OCI-LY1 (cell line): ENCODE measurements around the gene LHFPL4.

Source experiments
- H2AFZ ChIP-seq: fragments of 200-600 bp; sonication (generic), shearing (Covaris generic); 2 replicates; pipeline ENCODE4 v1.6.0; 2014; ENCODE audit warnings: antibody characterized with exemption, mild to moderate bottlenecking, low read length
- H3F3A ChIP-seq: fragments of 200-600 bp; sonication (generic), shearing (Covaris generic); 2 replicates; pipeline ENCODE4 v1.6.0; 2014; ENCODE audit warnings: mild to moderate bottlenecking, antibody characterized with exemption, low read length, moderate library complexity; ENCODE audit not compliant: insufficient read depth
- H3K27ac ChIP-seq: fragments of 200-600 bp; sonication (generic); 2 replicates; pipeline ENCODE4 v1.5.1; 2014; ENCODE audit warnings: low read length, mixed run types, mild to moderate bottlenecking, low read depth; ENCODE audit not compliant: poor library complexity, severe bottlenecking
- H3K27me3 ChIP-seq: fragments of 200-600 bp; sonication (generic); 2 replicates; pipeline ENCODE4 v1.6.0; 2014; ENCODE audit warnings: antibody characterized with exemption, mild to moderate bottlenecking, low read length, moderate library complexity; ENCODE audit not compliant: insufficient read depth
- H3K36me3 ChIP-seq: fragments of 200-600 bp; sonication (generic); 2 replicates; pipeline ENCODE4 v1.6.1; 2014; ENCODE audit warnings: mild to moderate bottlenecking, antibody characterized with exemption, low read length, moderate library complexity, mixed read lengths; ENCODE audit not compliant: insufficient read depth
- H3K4me1 ChIP-seq: fragments of 200-600 bp; sonication (generic); 2 replicates; pipeline ENCODE4 v1.5.1; 2014; ENCODE audit warnings: mild to moderate bottlenecking, low read length, moderate library complexity; ENCODE audit not compliant: insufficient read depth, severe bottlenecking
- H3K4me2 ChIP-seq: fragments of 200-600 bp; sonication (generic), shearing (Covaris generic); 2 replicates; pipeline ENCODE4 v1.6.1; 2014; ENCODE audit warnings: low read length
- H3K4me3 ChIP-seq: fragments of 200-600 bp; sonication (generic); 2 replicates; pipeline ENCODE4 v1.5.1; 2014; ENCODE audit warnings: low read length, low read depth, mild to moderate bottlenecking, mixed read lengths; ENCODE audit not compliant: poor library complexity, severe bottlenecking
- H3K79me2 ChIP-seq: fragments of 200-600 bp; shearing (Covaris generic); 2 replicates; pipeline ENCODE4 v1.6.1; 2016; ENCODE audit warnings: mixed run types, low read length, mixed read lengths; ENCODE audit not compliant: insufficient read depth
- H3K9ac ChIP-seq: fragments of 200-600 bp; sonication (generic), shearing (Covaris generic); 2 replicates; pipeline ENCODE4 v1.6.1; 2014; ENCODE audit warnings: mild to moderate bottlenecking, low read length, mixed read lengths
- H3K9me2 ChIP-seq: fragments of 200-600 bp; sonication (generic), shearing (Covaris generic); 2 replicates; pipeline ENCODE4 v1.6.1; 2014; ENCODE audit warnings: low read depth, mild to moderate bottlenecking, low read length, mixed read lengths
- H3K9me3 ChIP-seq: fragments of 200-600 bp; shearing (Covaris generic); 2 replicates; pipeline ENCODE4 v1.6.1; 2014; ENCODE audit warnings: low read length, mixed read lengths
- H4K20me1 ChIP-seq: fragments of 200-600 bp; sonication (generic), shearing (Covaris generic); 2 replicates; pipeline ENCODE4 v1.6.0; 2016; ENCODE audit warnings: mild to moderate bottlenecking, low read length; ENCODE audit not compliant: insufficient read depth
- CTCF ChIP-seq: fragments of 200-600 bp; sonication (generic), shearing (Covaris generic); IDR thresholded peaks from 2 replicates; pipeline ENCODE4 v1.5.1; 2017; ENCODE audit warnings: mild to moderate bottlenecking, antibody characterized with exemption, low read length, moderate library complexity, mixed read lengths
- EZH2 ChIP-seq: fragments of 200-600 bp; sonication (generic), shearing (Covaris generic); IDR thresholded peaks from 2 replicates; pipeline ENCODE4 v1.8.0; 2017; ENCODE audit warnings: borderline replicate concordance, mixed run types, mild to moderate bottlenecking, antibody characterized with exemption, low read length, moderate library complexity, mixed read lengths

The LHFPL4 gene

DNA sequence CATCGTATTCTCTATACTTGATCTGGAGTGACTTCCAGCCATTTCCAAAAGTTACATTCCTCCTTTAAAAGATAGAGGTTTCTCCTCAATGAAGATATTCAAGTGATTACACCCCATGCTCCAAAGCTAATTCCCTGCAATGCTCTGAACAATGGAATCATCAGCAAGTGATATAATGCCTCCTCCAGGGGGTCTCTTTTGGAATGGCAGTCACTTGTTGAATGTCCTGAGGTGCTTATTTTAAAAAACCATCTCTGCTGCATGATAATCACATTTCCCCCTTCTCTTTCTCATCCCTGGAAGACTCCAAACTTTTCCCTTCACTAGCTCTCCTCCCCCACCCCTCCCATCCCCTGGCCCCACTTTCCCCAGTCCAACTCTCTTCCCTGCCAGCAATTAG, 2.6 kb downstream of the LHFPL4 start:
- no peaks in the 10 kb centered on the region for H3K36me3 ChIP-seq
- H3F3A ChIP-seq, result no peaks in the 10 kb centered on the region
- no peaks in the 10 kb centered on the region for H3K4me1 ChIP-seq
- no peak overlapping the region for H3K4me2 ChIP-seq
- no peaks in the 10 kb centered on the region for H3K79me2 ChIP-seq
- TF ChIP-seq EZH2 (no peak), CTCF (no peak)
- H3K27me3 ChIP-seq, result no peaks in the 10 kb centered on the region; the same call in 1 of the 2 replicates
- no peaks in the 10 kb centered on the region for H4K20me1 ChIP-seq
- no peak overlapping the region for H3K9ac ChIP-seq
- no peaks in the 10 kb centered on the region for H3K9me3 ChIP-seq
- no peak overlapping the region for H3K4me3 ChIP-seq
- no peak overlapping the region for H3K27ac ChIP-seq
- H3K9me2 ChIP-seq, result no peaks in the 10 kb centered on the region
- no peak overlapping the region for H2AFZ ChIP-seq

DNA sequence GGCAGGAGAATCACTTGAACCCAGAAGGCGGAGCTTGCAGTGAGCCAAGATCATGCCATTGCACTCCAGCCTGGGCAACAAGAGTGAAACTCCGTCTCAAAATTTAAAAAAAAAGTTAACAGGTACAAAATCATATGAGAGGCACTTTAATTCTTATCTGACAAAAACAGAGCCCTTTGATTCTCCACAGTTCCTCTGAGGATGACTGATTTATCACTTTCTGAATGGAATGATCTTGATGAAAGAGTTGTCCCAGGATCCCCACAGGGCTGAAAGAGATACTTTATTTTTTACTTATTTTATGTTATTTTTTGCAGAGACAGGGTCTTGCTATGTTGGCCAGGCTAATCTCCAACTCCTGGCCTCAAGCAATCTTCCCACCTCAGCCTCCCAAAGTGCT, 4.0 kb downstream of the LHFPL4 start:
- H3K27me3 ChIP-seq, result no peaks in the 10 kb centered on the region; the same call in 1 of the 2 replicates
- H3K9me3 ChIP-seq, result no peaks in the 10 kb centered on the region
- H3K4me3 ChIP-seq, result no peak overlapping the region
- H3K4me2 ChIP-seq, result no peak overlapping the region
- H2AFZ ChIP-seq, result no peak overlapping the region
- no peak overlapping the region for H3K9ac ChIP-seq
- H3F3A ChIP-seq, result no peaks in the 10 kb centered on the region
- H3K4me1 ChIP-seq, result no peaks in the 10 kb centered on the region
- no peaks in the 10 kb centered on the region for H4K20me1 ChIP-seq
- H3K36me3 ChIP-seq, result no peaks in the 10 kb centered on the region
- TF ChIP-seq EZH2, result no peak
- no peak for TF ChIP-seq CTCF
- H3K9me2 ChIP-seq, result no peaks in the 10 kb centered on the region
- no peak overlapping the region for H3K27ac ChIP-seq
- no peaks in the 10 kb centered on the region for H3K79me2 ChIP-seq

- H3K4me2 ChIP-seq, result no peak overlapping the region
- no peaks in the 10 kb centered on the region for H3K9me3 ChIP-seq
- no peaks in the 10 kb centered on the region for H3K4me1 ChIP-seq
- no peak overlapping the region for H3K27ac ChIP-seq
- no peak overlapping the region for H3K9ac ChIP-seq
- H3K9me2 ChIP-seq, result no peaks in the 10 kb centered on the region
- H3K27me3 ChIP-seq, result no peaks in the 10 kb centered on the region; the same call in 1 of the 2 replicates
- TF ChIP-seq EZH2 (no peak), CTCF (no peak)
- no peak overlapping the region for H3K4me3 ChIP-seq
- H4K20me1 ChIP-seq, result no peaks in the 10 kb centered on the region
- H2AFZ ChIP-seq, result no peak overlapping the region
- no peaks in the 10 kb centered on the region for H3F3A ChIP-seq
- no peaks in the 10 kb centered on the region for H3K79me2 ChIP-seq
- H3K36me3 ChIP-seq, result no peaks in the 10 kb centered on the region
Observed at GRCh38 chr3:9548991-9549390, 4.6 kb downstream of the LHFPL4 start.
